Tibial nerve (tissue), 4 donors: ENCODE data around the gene HPSE2.
"Not testable (repeated sequence)": the region's sequence is repeated elsewhere in the genome, so short reads cannot be mapped to it uniquely, and the experiment has no call there.

Source experiments
- EP300 ChIP-seq, 2 donors: sonication (generic); formaldehyde crosslinking; IDR thresholded peaks; one replicate each; pipeline ENCODE4 v1.6.1; 2017; ENCODE audit warnings: antibody characterized with exemption in 2 of 2, mild to moderate bottlenecking in 1 of 2
- POLR2A ChIP-seq, 2 donors: fragments of 450-650 bp; IDR thresholded peaks; one replicate each; pipeline ENCODE4 v1.6.1; 2017; ENCODE audit warnings: antibody characterized with exemption in 2 of 2, mild to moderate bottlenecking in 2 of 2, moderate library complexity in 2 of 2
- TF ChIP-seq, protein P1 (sequence below), 5 experiments: fragments of 200-600 bp in 3 of 5; fragments of 450-650 bp in 2 of 5; sonication (generic) in 3 of 5; IDR thresholded peaks; one replicate each; pipeline ENCODE4 v1.5.1; 2016 to 2019; ENCODE audit warnings: antibody characterized with exemption in 5 of 5, mild to moderate bottlenecking in 3 of 5, moderate library complexity in 2 of 5

GRCh38 chr10:98983751-98984150 is 251.9 kb downstream of the HPSE2 start:
- TF ChIP-seq, protein P1, sequence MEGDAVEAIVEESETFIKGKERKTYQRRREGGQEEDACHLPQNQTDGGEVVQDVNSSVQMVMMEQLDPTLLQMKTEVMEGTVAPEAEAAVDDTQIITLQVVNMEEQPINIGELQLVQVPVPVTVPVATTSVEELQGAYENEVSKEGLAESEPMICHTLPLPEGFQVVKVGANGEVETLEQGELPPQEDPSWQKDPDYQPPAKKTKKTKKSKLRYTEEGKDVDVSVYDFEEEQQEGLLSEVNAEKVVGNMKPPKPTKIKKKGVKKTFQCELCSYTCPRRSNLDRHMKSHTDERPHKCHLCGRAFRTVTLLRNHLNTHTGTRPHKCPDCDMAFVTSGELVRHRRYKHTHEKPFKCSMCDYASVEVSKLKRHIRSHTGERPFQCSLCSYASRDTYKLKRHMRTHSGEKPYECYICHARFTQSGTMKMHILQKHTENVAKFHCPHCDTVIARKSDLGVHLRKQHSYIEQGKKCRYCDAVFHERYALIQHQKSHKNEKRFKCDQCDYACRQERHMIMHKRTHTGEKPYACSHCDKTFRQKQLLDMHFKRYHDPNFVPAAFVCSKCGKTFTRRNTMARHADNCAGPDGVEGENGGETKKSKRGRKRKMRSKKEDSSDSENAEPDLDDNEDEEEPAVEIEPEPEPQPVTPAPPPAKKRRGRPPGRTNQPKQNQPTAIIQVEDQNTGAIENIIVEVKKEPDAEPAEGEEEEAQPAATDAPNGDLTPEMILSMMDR (IDR thresholded peaks at IDR 0.05): not testable (repeated sequence)
- not testable (repeated sequence) for TF ChIP-seq POLR2A, EP300 (IDR thresholded peaks at IDR 0.05)
